Heart left ventricle (tissue), 16 donors: ENCODE data around the gene AHRR. TPM values are rescaled to one million over a fixed set of nuclear protein-coding genes. Genes with fewer than 3 reads are reported as not detected.
A peak's percentile ranks its signal among the peaks of the same experiment; 100 is the strongest.

ENCODE experiments used
- ATAC-seq, 4 donors: fragments of 200-7000 bp; cut with Tn5 transposase; one replicate each; pipeline ENCODE4 v1.9.1; 2020 to 2022; ENCODE audit warnings: moderate library complexity in 4 of 4, mild to moderate bottlenecking in 3 of 4, moderate number of reproducible peaks in 1 of 4
- DNase-seq, 5 donors: peaks; one replicate each; pipeline ENCODE4 v3.0.0-alpha.2; 2020
- H3K27ac ChIP-seq, 12 donors: fragments of 200-600 bp; sonication (generic) in 4 of 12; one replicate each; pipeline versions ENCODE4 v1.5.0 to v1.8.0; 2016 to 2022; ENCODE audit warnings: mild to moderate bottlenecking in 2 of 12
- H3K27me3 ChIP-seq, 9 donors: fragments of 200-600 bp; sonication (generic) in 2 of 9; one replicate each; pipeline versions ENCODE4 v1.5.1 to v1.8.0; 2016 to 2022; ENCODE audit warnings: mild to moderate bottlenecking in 3 of 9
- H3K36me3 ChIP-seq, 9 donors: fragments of 200-600 bp; sonication (generic) in 2 of 9; one replicate each; pipeline versions ENCODE4 v1.5.0 to v1.8.0; 2018 to 2022; ENCODE audit warnings: mild to moderate bottlenecking in 2 of 9
- H3K4me1 ChIP-seq, 12 donors: fragments of 200-600 bp; sonication (generic) in 4 of 12; one replicate each; pipeline versions ENCODE4 v1.5.0 to v1.8.0; 2016 to 2022; ENCODE audit warnings: mild to moderate bottlenecking in 3 of 12
- H3K4me3 ChIP-seq, 12 donors: fragments of 200-600 bp; sonication (generic) in 4 of 12; one replicate each; pipeline versions ENCODE4 v1.5.0 to v1.8.0; 2017 to 2022; ENCODE audit warnings: mild to moderate bottlenecking in 9 of 12, moderate library complexity in 4 of 12
- H3K9me3 ChIP-seq, 12 donors: fragments of 200-600 bp; sonication (generic) in 4 of 12; one replicate each; pipeline versions ENCODE4 v1.5.0 to v1.8.0; 2016 to 2022; ENCODE audit warnings: mild to moderate bottlenecking in 1 of 12
- CTCF ChIP-seq, 12 donors: fragments of 200-600 bp; sonication (generic) in 4 of 12; IDR thresholded peaks; one replicate each; pipeline versions ENCODE4 v1.5.0 to v1.8.0; 2018 to 2022; ENCODE audit warnings: antibody characterized with exemption in 12 of 12, mild to moderate bottlenecking in 5 of 12
- POLR2A ChIP-seq, 2 donors: fragments of 450-650 bp; IDR thresholded peaks; one replicate each; pipeline ENCODE4 v1.6.1; 2017; ENCODE audit warnings: antibody characterized with exemption in 2 of 2, mild to moderate bottlenecking in 2 of 2, moderate library complexity in 2 of 2
- WGBS, 4 donors: extraction: QIAGEN DNeasy Blood & Tissue Kit in 2 of 4; methylation state at CpG; one replicate each; pipeline versions ENCODE4 v1.1.5 to v1.1.7; 2013 to 2018; 5-methylcytosine and 5-hydroxymethylcytosine counted together
- intact Hi-C, 10 donors: fragments of 100-400 bp; cut with DNase I; formaldehyde crosslinking; loops; one replicate each; pipeline versions ENCODE4 v1.11.1 to v1.14.2; 2022
- polyA plus RNA-seq, 2 donors: library from polyadenylated mRNA; stranded (reverse); fragments of 200-250 nt; gene quantifications; one replicate each; pipeline ENCODE4 v1.2.3, GENCODE V29; 2013
- total RNA-seq, 9 donors: library from RNA; depleted of rRNA in 2 of 9; stranded (reverse); fragments of >200 nt in 2 of 9; fragmentation: NEBNext Ultra II Directional in 3 of 9; extraction: Animal tissue kit (Norgen Biotek cat#: 25700) in 3 of 9; gene quantifications; one replicate each; pipeline versions ENCODE4 v1.1.0 to v1.2.4, GENCODE V29; 2016 to 2023
- donor health status: ischemic (EF 13 %, LVEDD 7.1; RV severe dilation, severe dysfunction).
- donor health status: healthy with polysubstance abuse.
- donor health status: DM: no; HTN: yes; CAD: no.
- donor health status: DM: no; HTN: no; CAD: no.
- donor health status: ischemic (EF 25% LVEDD 6.9; RV normal size, moderate dysfunction).
- donor health status: ischemic (EF 25% LVEDD 5.7; RV mildly dilated, moderate dysfunction).
- donor health status: healthy.
- donor health status: DM: yes; HTN: yes; CAD: no.
- donor health status: ischemic (EF 35%, LVEDD 5.7; RV mildly dilated, moderate dysfunction).
- donor health status: nonischemic (EF 11% LVEDD 7.7; RV severe dilation, severe dysfunction).
- donor health status: DM: yes; HTN: yes; CAD: no.
- donor health status: PGD.
- donor health status: ischemic (EF 29% LVEDD 5.4; RV normal size, mild dysfunction).
- donor health status: nonischemic (EF 23%, LVEDD 6.1; RV moderate dilation, normal function).

Gene AHRR
- total and polyA plus RNA-seq, 11 donors = 0.11 to 0.69 (median 0.26) TPM; not detected in 2

- H3K36me3 ChIP-seq = peaks cover 0 to 99% (median 91%) of the 10 kb centered on the region in 9 donors
- intact Hi-C loops = no loop called here
- ATAC-seq (no peak), DNase-seq (peak in 3 of 5 donors; percentile 13 to 52 (median 16))
- WGBS, 4 donors = 90 to 93% (median 91%) methylated on average over 23 to 28 of the region's 28 CpGs
- H3K4me3 ChIP-seq = no peak overlapping the region
- TF ChIP-seq CTCF (IDR thresholded peaks at IDR 0.05) (no peak), POLR2A (IDR thresholded peaks at IDR 0.05) (no peak)
- no peak overlapping the region for H3K27ac ChIP-seq
- peaks cover 0 to 15% (median 8%) of the 10 kb centered on the region in 12 donors for H3K9me3 ChIP-seq
- H3K4me1 ChIP-seq = no peaks in the 10 kb centered on the region
- no peaks in the 10 kb centered on the region for H3K27me3 ChIP-seq
Observed at GRCh38 chr5:456351-457194, 135.1 kb downstream of the AHRR start.

- TF ChIP-seq POLR2A (IDR thresholded peaks at IDR 0.05) (no peak), CTCF (IDR thresholded peaks at IDR 0.05) (no peak)
- no peak overlapping the region for H3K4me3 ChIP-seq
- DNase-seq = peak in 3 of 5 donors; percentile 14 to 27 (median 19)
- peaks cover 0 to 7% (median under 1%) of the 10 kb centered on the region in 12 donors for H3K9me3 ChIP-seq
- H3K36me3 ChIP-seq = peaks cover 0 to 99% (median 91%) of the 10 kb centered on the region in 9 donors
- ATAC-seq = no peak
- WGBS, 4 donors = 89 to 97% (median 93%) methylated on average over 12 to 19 of the region's 19 CpGs
- no peak overlapping the region for H3K27ac ChIP-seq
- H3K4me1 ChIP-seq = no peaks in the 10 kb centered on the region
- intact Hi-C loops = no loop called here
- H3K27me3 ChIP-seq = no peaks in the 10 kb centered on the region
Observed at GRCh38 chr5:457195-457961, 135.9 kb downstream of the AHRR start.

- Histone ChIP-seq H3K27me3 (no peaks in the 10 kb centered on the region), H3K36me3 (peaks cover 0 to 99% (median 91%) of the 10 kb centered on the region in 9 donors), H3K4me1 (no peaks in the 10 kb centered on the region), H3K27ac (no peak overlapping the region), H3K9me3 (no peaks in the 10 kb centered on the region), H3K4me3 (no peak overlapping the region)
- TF ChIP-seq CTCF (IDR thresholded peaks at IDR 0.05) (no peak), POLR2A (IDR thresholded peaks at IDR 0.05) (no peak)
- intact Hi-C loops = no loop called here
- ATAC-seq (no peak), DNase-seq (peak in 2 of 5 donors; percentile 11 to 28)
- WGBS, 4 donors = 82 to 87% (median 83%) methylated on average over 17 of the region's 17 CpGs
Observed at GRCh38 chr5:458547-459353, 137.2 kb downstream of the AHRR start.
